Ishikawa (cell line): Measurements from ENCODE around the gene TFAM.

Experiments used
- CEBPB ChIP-seq: IDR thresholded peaks from 2 replicates; pipeline ENCODE4 v1.6.1; 2012
- CREB1 ChIP-seq: IDR thresholded peaks from 2 replicates; pipeline ENCODE4 v1.6.1; 2012; ENCODE audit warnings: low read depth
- EGR1 ChIP-seq: IDR thresholded peaks from 2 replicates; pipeline ENCODE4 v1.6.1; 2012
- EP300 ChIP-seq: IDR thresholded peaks from 2 replicates; pipeline ENCODE4 v1.6.1; 2012; ENCODE audit warnings: borderline replicate concordance
- FOXM1 ChIP-seq: IDR thresholded peaks from 2 replicates; pipeline ENCODE4 v1.6.1; 2012; ENCODE audit warnings: low read depth, borderline replicate concordance
- NFIC ChIP-seq: IDR thresholded peaks from 2 replicates; pipeline ENCODE4 v1.6.1; 2012
- RAD21 ChIP-seq: IDR thresholded peaks from 2 replicates; pipeline ENCODE4 v1.6.1; 2012; ENCODE audit warnings: low read depth
- REST ChIP-seq: IDR thresholded peaks from 2 replicates; pipeline ENCODE4 v1.6.1; 2012; ENCODE audit warnings: low read depth, mild to moderate bottlenecking
- TAF1 ChIP-seq: IDR thresholded peaks from 2 replicates; pipeline ENCODE4 v1.6.1; 2012; ENCODE audit warnings: low read depth, mild to moderate bottlenecking
- TCF12 ChIP-seq: IDR thresholded peaks from 2 replicates; pipeline ENCODE4 v1.6.1; 2012; ENCODE audit warnings: low read depth
- TEAD4 ChIP-seq: IDR thresholded peaks from 2 replicates; pipeline ENCODE4 v1.6.1; 2012
- USF1 ChIP-seq: IDR thresholded peaks from 2 replicates; pipeline ENCODE4 v1.6.1; 2012
- YY1 ChIP-seq: IDR thresholded peaks from 2 replicates; pipeline ENCODE4 v1.6.1; 2012; ENCODE audit warnings: low read depth
- ZBTB7A ChIP-seq: IDR thresholded peaks from 2 replicates; pipeline ENCODE4 v1.6.1; 2012; ENCODE audit warnings: low read depth
- TF ChIP-seq, protein P1 (sequence below): IDR thresholded peaks from 2 replicates; pipeline ENCODE4 v1.6.1; 2012

Gene TFAM

DNA sequence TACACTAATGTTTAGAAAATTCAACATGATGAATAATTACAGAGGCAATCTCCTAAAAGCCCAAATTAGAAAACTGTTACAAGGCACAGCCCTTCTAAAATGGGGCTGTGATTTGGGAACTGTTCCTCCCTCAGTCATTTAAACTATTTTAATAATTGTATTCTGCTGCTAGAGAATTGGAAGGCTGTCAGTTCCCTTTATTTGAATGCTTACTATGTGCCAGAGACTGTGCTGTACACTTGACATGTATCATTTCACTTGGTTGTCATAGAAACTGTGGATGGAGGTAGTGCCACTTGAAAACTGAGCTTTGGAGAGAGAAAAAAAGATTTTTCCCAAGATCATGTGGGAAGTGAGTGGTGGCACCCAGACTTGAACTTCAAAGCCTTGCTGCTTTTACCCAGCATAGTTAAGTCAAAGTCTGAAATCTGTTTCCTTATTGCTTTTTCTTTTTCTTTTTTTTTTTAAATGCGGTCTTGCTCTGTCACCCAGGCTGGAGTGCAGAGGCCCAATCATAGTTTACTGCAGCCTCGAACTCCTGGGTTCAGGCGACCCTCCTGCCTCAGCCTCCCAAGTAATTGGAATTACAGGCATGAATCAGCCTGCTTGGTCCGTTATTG lies 26.8 kb upstream of the TFAM start:
- TF ChIP-seq ZBTB7A (no peak), TEAD4 (no peak), USF1 (no peak), REST (no peak), TCF12 (no peak), NFIC (no peak), FOXM1 (no peak), CEBPB (no peak), EGR1 (no peak), YY1 (no peak)
- TF ChIP-seq, protein P1, sequence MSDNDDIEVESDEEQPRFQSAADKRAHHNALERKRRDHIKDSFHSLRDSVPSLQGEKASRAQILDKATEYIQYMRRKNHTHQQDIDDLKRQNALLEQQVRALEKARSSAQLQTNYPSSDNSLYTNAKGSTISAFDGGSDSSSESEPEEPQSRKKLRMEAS: no peak

DNA sequence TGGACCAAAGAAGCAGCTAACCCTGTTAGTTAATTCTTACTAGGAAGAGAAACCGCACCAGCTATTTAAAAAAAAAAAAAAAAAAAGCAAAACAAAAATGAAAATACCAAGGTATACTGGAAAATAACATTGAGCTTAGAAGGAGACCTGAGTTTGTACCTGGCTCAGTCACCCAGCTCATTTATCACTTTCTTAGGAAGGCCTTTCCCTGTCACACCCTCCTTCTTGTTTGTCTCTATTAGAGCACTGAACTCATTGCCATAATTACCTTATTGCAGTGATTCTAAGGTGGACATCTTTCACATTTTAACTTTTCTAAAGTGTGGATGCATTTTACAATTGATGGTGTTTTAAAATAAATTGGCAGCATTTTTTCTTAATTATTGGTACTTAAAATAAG lies 26.3 kb upstream of the TFAM start:
- TF ChIP-seq TAF1 (no peak), YY1 (no peak), EP300 (no peak), EGR1 (no peak), TEAD4 (no peak), USF1 (no peak), RAD21 (no peak)

- TF ChIP-seq RAD21 (no peak), CEBPB (no peak), FOXM1 (no peak), YY1 (no peak), EGR1 (no peak), TCF12 (no peak), TAF1 (no peak), EP300 (no peak), ZBTB7A (no peak), CREB1 (no peak), NFIC (no peak), REST (no peak)
- TF ChIP-seq, protein P1: no peak
These were observed 25.7 kb upstream of the TFAM start for GRCh38 chr10:58359541-58359940.

- no peak for TF ChIP-seq TAF1
- TF ChIP-seq RAD21: no peak
- TF ChIP-seq NFIC: no peak
- no peak for TF ChIP-seq ZBTB7A
- TF ChIP-seq EGR1: no peak
- no peak for TF ChIP-seq TEAD4
- no peak for TF ChIP-seq USF1
- no peak for TF ChIP-seq REST
- TF ChIP-seq YY1: no peak
- TF ChIP-seq EP300: no peak
- TF ChIP-seq CREB1: no peak
- TF ChIP-seq, protein P1: no peak
- TF ChIP-seq FOXM1: no peak
- TF ChIP-seq TCF12: no peak
- TF ChIP-seq CEBPB: no peak
These were observed 24.7 kb upstream of the TFAM start for GRCh38 chr10:58360412-58361004.
